ENCODE results near the gene CSRP1. TPM values are rescaled to one million over a fixed set of nuclear protein-coding genes. Genes with fewer than 3 reads are reported as not detected.

Gene CSRP1
- total and polyA plus RNA-seq, 2 of the 13 experiments (the other 11 are each of a cell fraction or from before 2014, with no cell fraction given), result 17.7 to 68.9 TPM

- intact Hi-C loops (cut with micrococcal nuclease; ENCODE audit: unreplicated experiment), result no loop called here
- H3K9ac ChIP-seq (ENCODE audit: insufficient read depth, low read depth, low read length), result no peak overlapping the region
- no TSS peak for BruUV-seq (replicated peaks)
- H3K4me3 ChIP-seq (replicated peaks in 1 of 3; ENCODE audit: insufficient read depth in 1 of 3, low read depth in 2 of 3, low read length in 3 of 3), result peak overlapping the region in 1 of 3 experiments; percentile 51; a peak in 2 of 6 replicates
- in situ Hi-C loops (cut with HindIII; ENCODE audit: extremely low pct_ligation_motif_present, low pct_unique_long_range_greater_than_20kb), result no loop called here
- CTCF ChIA-PET (ENCODE audit: low intra/inter-chr PET ratio, low total read pairs), result no interaction called here
- no peak overlapping the region for H3K27ac ChIP-seq (ENCODE audit: extremely low read length, insufficient read depth, low read length)
- H3K79me2 ChIP-seq (ENCODE audit: insufficient read depth, low read length), result peaks cover 8% of the 10 kb centered on the region
- H2AFZ ChIP-seq (ENCODE audit: low read length), result no peak overlapping the region
- POLR2A ChIA-PET, result interaction anchor here (0.8 to 2.2 kb wide), 4 partner anchors 7 to 56 kb away, joined by 3 to 12 read pairs (median 4); partner anchors contain the start of gene PHLDA3
- 19% methylated on average over 13 of the region's 13 CpGs for WGBS (ENCODE audit: low lambda C conversion rate)
- FAIRE-seq, result no peak
- DNase-seq (ENCODE audit: low spot score), result peak; percentile 56
- 0 out of 2 replicates have a peak, but pooled peaks cover 7% of the 10 kb centered on the region for H4K20me1 ChIP-seq (ENCODE audit: insufficient read depth, low read length)
- peaks cover 0 to 8% of the 10 kb centered on the region in 2 experiments; a peak in 3 of 5 replicates for H3K27me3 ChIP-seq (ENCODE audit: control insufficient read depth in 1 of 2, insufficient read depth in 2 of 2, low read length in 2 of 2)
- H3K36me3 ChIP-seq (replicated peaks in 1 of 2; ENCODE audit: control insufficient read depth in 1 of 2, insufficient read depth in 2 of 2, low read length in 2 of 2), result peaks cover 2 to 6% of the 10 kb centered on the region in 2 experiments; a peak in 2 of 5 replicates
- H3K4me2 ChIP-seq (ENCODE audit: low read depth, low read length), result peak overlapping the region; percentile 63
- peak; percentile 68 for ATAC-seq
- H3K4me1 ChIP-seq (ENCODE audit: insufficient read depth, low read length), result peaks cover 57% of the 10 kb centered on the region
- H3K9me3 ChIP-seq (ENCODE audit: low read length), result no peaks in the 10 kb centered on the region
- TF ChIP-seq ZFY (CRISPR knock-in tag; IDR thresholded peaks at IDR 0.05) (peak; percentile 19; the same call in 1 of the 2 replicates), RFX3 (CRISPR knock-in tag; IDR thresholded peaks at IDR 0.05) (no peak), KDM1A (CRISPR knock-in tag; IDR thresholded peaks at IDR 0.05) (no peak), YEATS4 (CRISPR knock-in tag; IDR thresholded peaks at IDR 0.05; ENCODE audit: borderline replicate concordance) (peak; percentile 33; the same call in 1 of the 2 replicates), SNAPC2 (CRISPR knock-in tag; IDR thresholded peaks at IDR 0.05) (no peak), NFIC (IDR thresholded peaks at IDR 0.05; ENCODE audit: low read length) (no peak), TRIM24 (CRISPR knock-in tag; IDR thresholded peaks at IDR 0.05) (no peak), YY1 (IDR thresholded peaks at IDR 0.05; ENCODE audit: insufficient read depth, insufficient replicate concordance, low read depth, low read length) (no peak), ZBTB7A (CRISPR knock-in tag; IDR thresholded peaks at IDR 0.05) (0 out of 2 replicates have a peak, but pooled peaks have one; percentile 36), ZNF816 (CRISPR knock-in tag; IDR thresholded peaks at IDR 0.05; ENCODE audit: borderline replicate concordance) (no peak), ZNF720 (CRISPR knock-in tag; IDR thresholded peaks at IDR 0.05) (no peak), ZNF687 (CRISPR knock-in tag; IDR thresholded peaks at IDR 0.05) (peak; percentile 71), JUND (CRISPR knock-in tag; IDR thresholded peaks at IDR 0.05) (peak; percentile 82), ZFX (CRISPR knock-in tag; IDR thresholded peaks at IDR 0.05; ENCODE audit: low read depth) (peak; percentile 41; the same call in 1 of the 2 replicates), ZNF20 (CRISPR knock-in tag; IDR thresholded peaks at IDR 0.05) (no peak), ZNF263 (CRISPR knock-in tag; IDR thresholded peaks at IDR 0.05) (0 out of 2 replicates have a peak, but pooled peaks have one; percentile 22), SIX4 (CRISPR knock-in tag; IDR thresholded peaks at IDR 0.05) (peak; percentile 54), XRCC5 (optimal IDR thresholded peaks at IDR 0.05; ENCODE audit: low read length) (peak; percentile 24), ZNF629 (CRISPR knock-in tag; conservative IDR thresholded peaks at IDR 0.05) (no peak)
- TF ChIP-seq, protein P1, sequence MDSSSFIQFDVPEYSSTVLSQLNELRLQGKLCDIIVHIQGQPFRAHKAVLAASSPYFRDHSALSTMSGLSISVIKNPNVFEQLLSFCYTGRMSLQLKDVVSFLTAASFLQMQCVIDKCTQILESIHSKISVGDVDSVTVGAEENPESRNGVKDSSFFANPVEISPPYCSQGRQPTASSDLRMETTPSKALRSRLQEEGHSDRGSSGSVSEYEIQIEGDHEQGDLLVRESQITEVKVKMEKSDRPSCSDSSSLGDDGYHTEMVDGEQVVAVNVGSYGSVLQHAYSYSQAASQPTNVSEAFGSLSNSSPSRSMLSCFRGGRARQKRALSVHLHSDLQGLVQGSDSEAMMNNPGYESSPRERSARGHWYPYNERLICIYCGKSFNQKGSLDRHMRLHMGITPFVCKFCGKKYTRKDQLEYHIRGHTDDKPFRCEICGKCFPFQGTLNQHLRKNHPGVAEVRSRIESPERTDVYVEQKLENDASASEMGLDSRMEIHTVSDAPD (CRISPR knock-in tag; IDR thresholded peaks at IDR 0.05), result no peak
These were observed 45.1 kb downstream of the CSRP1 start for GRCh38 chr1:201461645-201462441.
